Parathyroid adenoma (tissue), 2 donors: ENCODE measurements around the gene DTNB.

Experiments used
- H2AFZ ChIP-seq: fragments of 300-600 bp; sonication (generic); one replicate; pipeline ENCODE4 v1.7.0; 2017; ENCODE audit warnings: antibody characterized with exemption, mild to moderate bottlenecking
- H3K27ac ChIP-seq: fragments of 300-600 bp; sonication (generic); one replicate; pipeline ENCODE4 v1.7.0; 2017
- H3K27me3 ChIP-seq: fragments of 300-600 bp; sonication (generic); one replicate; pipeline ENCODE4 v1.7.0; 2017; ENCODE audit warnings: low read length; ENCODE audit not compliant: control insufficient read depth, insufficient read depth
- H3K36me3 ChIP-seq: fragments of 300-600 bp; sonication (generic); one replicate; pipeline ENCODE4 v1.7.0; 2017; ENCODE audit warnings: low read length; ENCODE audit not compliant: control insufficient read depth, insufficient read depth
- H3K4me1 ChIP-seq: fragments of 300-600 bp; sonication (generic); one replicate; pipeline ENCODE4 v1.7.0; 2017; ENCODE audit warnings: control low read depth
- H3K4me2 ChIP-seq: fragments of 300-600 bp; sonication (generic); one replicate; pipeline ENCODE4 v1.7.0; 2017; ENCODE audit warnings: low read length
- H3K4me3 ChIP-seq: fragments of 300-600 bp; sonication (generic); one replicate; pipeline ENCODE4 v1.7.0; 2017; ENCODE audit warnings: low read depth, low read length
- H3K79me2 ChIP-seq: fragments of 300-600 bp; sonication (generic); one replicate; pipeline ENCODE4 v1.7.0; 2017; ENCODE audit warnings: control low read depth
- H3K9ac ChIP-seq: fragments of 300-600 bp; sonication (generic); one replicate; pipeline ENCODE4 v1.7.0; 2017; ENCODE audit warnings: mild to moderate bottlenecking
- H3K9me3 ChIP-seq: fragments of 300-600 bp; sonication (generic); one replicate; pipeline ENCODE4 v1.7.0; 2017; ENCODE audit warnings: low read length; ENCODE audit not compliant: control insufficient read depth
- TF ChIP-seq, protein P1 (sequence below): fragments of 300-600 bp; sonication (generic); IDR thresholded peaks from one replicate; pipeline ENCODE4 v1.7.0; 2017; ENCODE audit warnings: antibody characterized with exemption, mild to moderate bottlenecking
- donor health status: primary hyperparathyroidism.

Gene DTNB

DNA sequence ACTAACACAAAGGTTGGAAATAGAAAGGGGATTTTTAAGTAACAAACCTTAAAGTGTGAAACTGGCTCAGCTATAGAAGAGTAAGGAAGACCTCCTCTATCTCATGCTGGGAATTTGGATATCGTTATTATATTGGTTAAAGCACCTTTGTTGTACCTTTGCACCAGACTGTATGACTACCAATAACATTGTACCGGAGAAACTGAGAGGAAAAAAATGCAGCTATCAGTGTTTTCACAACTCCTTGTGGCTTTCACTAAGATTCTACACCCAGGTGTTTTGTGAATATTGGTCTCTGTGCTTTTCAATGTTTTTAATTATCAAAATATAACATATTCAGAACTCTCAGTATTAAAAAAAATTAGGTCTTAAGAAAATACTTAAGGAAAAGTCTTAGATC, 48.7 kb downstream of the DTNB start:
- TF ChIP-seq, protein P1, sequence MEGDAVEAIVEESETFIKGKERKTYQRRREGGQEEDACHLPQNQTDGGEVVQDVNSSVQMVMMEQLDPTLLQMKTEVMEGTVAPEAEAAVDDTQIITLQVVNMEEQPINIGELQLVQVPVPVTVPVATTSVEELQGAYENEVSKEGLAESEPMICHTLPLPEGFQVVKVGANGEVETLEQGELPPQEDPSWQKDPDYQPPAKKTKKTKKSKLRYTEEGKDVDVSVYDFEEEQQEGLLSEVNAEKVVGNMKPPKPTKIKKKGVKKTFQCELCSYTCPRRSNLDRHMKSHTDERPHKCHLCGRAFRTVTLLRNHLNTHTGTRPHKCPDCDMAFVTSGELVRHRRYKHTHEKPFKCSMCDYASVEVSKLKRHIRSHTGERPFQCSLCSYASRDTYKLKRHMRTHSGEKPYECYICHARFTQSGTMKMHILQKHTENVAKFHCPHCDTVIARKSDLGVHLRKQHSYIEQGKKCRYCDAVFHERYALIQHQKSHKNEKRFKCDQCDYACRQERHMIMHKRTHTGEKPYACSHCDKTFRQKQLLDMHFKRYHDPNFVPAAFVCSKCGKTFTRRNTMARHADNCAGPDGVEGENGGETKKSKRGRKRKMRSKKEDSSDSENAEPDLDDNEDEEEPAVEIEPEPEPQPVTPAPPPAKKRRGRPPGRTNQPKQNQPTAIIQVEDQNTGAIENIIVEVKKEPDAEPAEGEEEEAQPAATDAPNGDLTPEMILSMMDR = no peak

DNA sequence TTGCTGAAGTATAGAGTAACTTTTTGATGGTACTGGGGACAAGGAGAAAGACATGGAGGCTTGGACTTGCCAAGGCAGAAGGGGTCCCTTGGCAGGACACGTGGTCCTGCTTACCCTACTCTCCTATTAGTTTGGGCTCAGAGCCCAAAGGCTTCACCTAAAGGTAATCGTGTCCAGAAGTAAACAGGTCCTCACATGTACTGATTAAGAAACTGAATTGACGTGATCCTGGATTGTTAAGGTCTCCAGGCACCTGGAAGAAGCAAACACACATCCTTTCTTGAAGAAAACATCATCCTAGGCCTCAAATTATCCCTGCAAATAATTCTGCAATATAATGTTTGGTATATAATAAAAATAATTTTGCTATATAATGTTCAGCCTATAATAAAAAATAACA, 50.0 kb downstream of the DTNB start:
- Histone ChIP-seq H3K4me1 (no peaks in the 10 kb centered on the region), H3K79me2 (no peaks in the 10 kb centered on the region), H3K4me3 (no peak overlapping the region), H3K9ac (no peak overlapping the region), H3K36me3 (no peaks in the 10 kb centered on the region), H2AFZ (no peak overlapping the region), H3K27me3 (no peaks in the 10 kb centered on the region), H3K9me3 (no peaks in the 10 kb centered on the region), H3K27ac (no peak overlapping the region), H3K4me2 (no peak overlapping the region)
- TF ChIP-seq, protein P1 = no peak

More for the DNA sequence above, 48.7 kb downstream of the DTNB start:
- no peak overlapping the region for H3K4me3 ChIP-seq
- H3K36me3 ChIP-seq = no peaks in the 10 kb centered on the region
- no peaks in the 10 kb centered on the region for H3K4me1 ChIP-seq
- H3K4me2 ChIP-seq = no peak overlapping the region
- H3K79me2 ChIP-seq = no peaks in the 10 kb centered on the region
- H3K27ac ChIP-seq = no peak overlapping the region
- no peak overlapping the region for H2AFZ ChIP-seq
- no peaks in the 10 kb centered on the region for H3K9me3 ChIP-seq
- no peaks in the 10 kb centered on the region for H3K27me3 ChIP-seq
- no peak overlapping the region for H3K9ac ChIP-seq

DNA sequence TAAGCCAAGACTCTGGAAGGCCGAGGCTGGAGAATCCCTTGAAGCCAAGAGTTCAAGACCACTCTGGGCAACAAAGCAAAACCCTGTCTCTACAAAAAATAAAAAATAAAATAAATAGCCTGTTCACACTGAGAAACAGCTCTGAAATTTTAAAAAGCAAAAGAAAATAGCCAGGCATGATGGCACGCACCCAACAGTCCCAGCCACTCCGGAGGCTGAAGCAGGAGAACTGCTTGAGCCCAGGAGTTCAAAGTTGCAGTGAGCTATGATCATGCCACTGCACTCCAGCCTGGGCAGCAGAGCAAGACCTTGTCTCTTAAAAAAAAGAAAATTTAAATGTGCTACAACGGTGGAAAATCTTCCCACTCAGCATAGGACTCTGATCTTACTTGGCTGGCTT, 52.7 kb downstream of the DTNB start:
- no peaks in the 10 kb centered on the region for H3K36me3 ChIP-seq
- H3K27ac ChIP-seq = no peak overlapping the region
- H3K79me2 ChIP-seq = no peaks in the 10 kb centered on the region
- no peak overlapping the region for H3K4me3 ChIP-seq
- no peaks in the 10 kb centered on the region for H3K27me3 ChIP-seq
- H3K4me1 ChIP-seq = no peaks in the 10 kb centered on the region
- no peak overlapping the region for H2AFZ ChIP-seq
- H3K9ac ChIP-seq = no peak overlapping the region
- TF ChIP-seq, protein P1 = no peak
- H3K4me2 ChIP-seq = no peak overlapping the region
- no peaks in the 10 kb centered on the region for H3K9me3 ChIP-seq

DNA sequence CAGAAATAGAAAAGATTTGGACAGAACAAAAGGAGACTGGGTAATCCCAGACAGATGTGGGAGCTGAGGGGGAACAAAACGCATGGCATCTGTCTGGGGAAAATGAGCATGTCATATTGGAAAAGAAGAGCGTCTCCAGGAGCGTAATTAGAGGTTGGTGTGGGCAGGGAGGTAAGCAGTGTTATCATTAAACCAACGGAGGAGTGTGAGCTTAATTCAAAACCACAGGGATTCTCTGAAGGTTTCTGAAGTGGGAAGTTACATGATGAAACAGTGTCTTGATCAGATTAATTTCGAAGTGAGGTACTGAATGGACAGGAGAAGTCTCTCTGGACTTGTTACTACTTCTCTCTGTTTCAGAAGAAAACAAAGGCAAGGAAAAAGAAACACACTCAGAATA, 53.3 kb downstream of the DTNB start:
- no peak overlapping the region for H3K4me3 ChIP-seq
- no peak overlapping the region for H3K4me2 ChIP-seq
- H3K9me3 ChIP-seq = no peaks in the 10 kb centered on the region
- H3K36me3 ChIP-seq = no peaks in the 10 kb centered on the region
- no peaks in the 10 kb centered on the region for H3K79me2 ChIP-seq
- H3K27ac ChIP-seq = no peak overlapping the region
- H3K27me3 ChIP-seq = no peaks in the 10 kb centered on the region
- no peak overlapping the region for H2AFZ ChIP-seq
- peaks cover 2% of the 10 kb centered on the region for H3K4me1 ChIP-seq
- TF ChIP-seq, protein P1 = no peak
- no peak overlapping the region for H3K9ac ChIP-seq

DNA sequence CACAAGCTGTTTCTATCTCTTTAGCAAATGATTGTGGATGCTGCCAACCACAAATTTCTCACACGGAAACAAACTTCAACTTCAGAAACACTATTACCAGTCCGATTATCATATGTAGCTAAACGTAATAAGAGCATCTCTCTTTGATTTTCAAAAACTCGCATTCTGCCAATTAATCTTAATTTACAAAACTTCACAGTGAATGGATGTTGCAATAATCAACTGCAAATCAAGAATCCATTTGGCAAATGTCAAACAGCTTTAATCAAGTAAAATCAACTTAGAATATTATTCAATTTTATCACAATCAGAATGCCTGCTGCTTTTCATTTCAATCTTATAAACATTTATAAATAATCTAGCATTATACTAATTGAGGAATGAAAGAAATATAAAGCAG, 54.2 kb downstream of the DTNB start:
- Histone ChIP-seq H3K9ac (no peak overlapping the region), H3K36me3 (no peaks in the 10 kb centered on the region), H3K27me3 (no peaks in the 10 kb centered on the region), H3K4me1 (peaks cover 7% of the 10 kb centered on the region), H3K79me2 (no peaks in the 10 kb centered on the region), H3K4me2 (no peak overlapping the region), H2AFZ (no peak overlapping the region), H3K9me3 (no peaks in the 10 kb centered on the region), H3K4me3 (no peak overlapping the region), H3K27ac (no peak overlapping the region)
- TF ChIP-seq, protein P1 = no peak
